ENCODE data around the gene GALNT2.

GALNT2 gene

DNA sequence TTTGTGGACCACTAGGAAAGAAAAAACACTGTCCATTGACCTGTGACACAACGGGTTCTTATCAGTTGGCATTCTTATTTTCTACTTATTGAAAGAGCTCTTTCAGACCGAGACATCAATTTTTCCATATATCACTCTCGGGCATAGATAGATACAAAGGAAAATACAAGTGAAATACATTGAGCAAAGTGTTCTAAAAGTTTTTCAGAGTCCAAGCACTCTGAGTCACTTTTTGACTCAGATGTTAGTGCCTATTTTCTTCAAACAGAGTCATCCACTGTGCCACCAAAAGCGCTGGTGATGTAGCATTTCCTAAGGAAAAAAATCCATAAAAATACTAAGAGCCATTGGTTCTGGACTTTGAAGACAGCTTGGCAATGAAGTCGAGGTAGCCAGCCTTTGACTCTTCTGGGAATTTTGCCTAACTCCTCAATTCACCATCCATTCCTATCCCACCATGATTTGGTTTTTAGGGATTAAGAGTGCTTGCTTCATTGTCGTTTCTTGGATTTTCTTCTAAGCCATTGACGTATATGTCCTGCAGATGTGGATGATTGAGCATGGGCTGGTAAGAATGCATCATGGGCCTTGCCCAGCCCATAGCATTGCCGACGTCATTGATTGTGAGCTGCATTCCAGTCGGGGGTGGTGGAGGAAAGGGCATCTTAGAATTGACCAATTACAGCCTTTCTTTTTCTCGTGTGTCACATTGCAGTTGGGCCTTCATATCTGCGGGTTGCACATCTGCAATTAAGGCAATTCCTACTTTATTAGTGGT is 10.6 kb downstream of the GALNT2 start:
- no peak overlapping the region for H2AK5ac ChIP-seq (ENCODE audit: low read length)
- no peak overlapping the region for H3K4ac ChIP-seq (ENCODE audit: low read depth, low read length)
- no peak overlapping the region for H4K8ac ChIP-seq (ENCODE audit: low read depth, low read length)
- no peaks in the 10 kb centered on the region for H3K36me3 ChIP-seq (ENCODE audit: control insufficient read depth, insufficient read depth, low read length)
- no peak overlapping the region for H4K5ac ChIP-seq (ENCODE audit: low read length)
- H2BK120ac ChIP-seq (ENCODE audit: low read depth, low read length): no peak overlapping the region
- peaks cover 2% of the 10 kb centered on the region for H3K4me1 ChIP-seq (ENCODE audit: control insufficient read depth, low read depth, low read length)
- H3K56ac ChIP-seq (ENCODE audit: low read length): no peak overlapping the region
- peaks cover 46% of the 10 kb centered on the region for H3K79me1 ChIP-seq (ENCODE audit: low read length)
- H3K27ac ChIP-seq (ENCODE audit: low read depth, low read length): no peak overlapping the region
- H3K79me2 ChIP-seq (ENCODE audit: control insufficient read depth, insufficient read depth, low read length): peaks cover 37% of the 10 kb centered on the region
- WGBS (ENCODE audit: extremely low coverage, insufficient coverage, low lambda C conversion rate): no CpG with 5 or more reads among the region's 12 CpGs
- H3K23ac ChIP-seq (ENCODE audit: low read length): no peak overlapping the region
- H3K27me3 ChIP-seq (ENCODE audit: insufficient read depth, low read length, poor library complexity): no peaks in the 10 kb centered on the region
- H2BK15ac ChIP-seq (replicated peaks; ENCODE audit: low read depth): no peak overlapping the region
- peak; percentile 49 for DNase-seq
- no peak overlapping the region for H3K18ac ChIP-seq (ENCODE audit: low read length)
- H3K9ac ChIP-seq (ENCODE audit: low read length): no peak overlapping the region
- no peak overlapping the region for H2BK5ac ChIP-seq (ENCODE audit: low read length)
- no peak overlapping the region for H3K4me3 ChIP-seq (ENCODE audit: low read length)
- no peak overlapping the region for H3K4me2 ChIP-seq (ENCODE audit: low read length)

DNA sequence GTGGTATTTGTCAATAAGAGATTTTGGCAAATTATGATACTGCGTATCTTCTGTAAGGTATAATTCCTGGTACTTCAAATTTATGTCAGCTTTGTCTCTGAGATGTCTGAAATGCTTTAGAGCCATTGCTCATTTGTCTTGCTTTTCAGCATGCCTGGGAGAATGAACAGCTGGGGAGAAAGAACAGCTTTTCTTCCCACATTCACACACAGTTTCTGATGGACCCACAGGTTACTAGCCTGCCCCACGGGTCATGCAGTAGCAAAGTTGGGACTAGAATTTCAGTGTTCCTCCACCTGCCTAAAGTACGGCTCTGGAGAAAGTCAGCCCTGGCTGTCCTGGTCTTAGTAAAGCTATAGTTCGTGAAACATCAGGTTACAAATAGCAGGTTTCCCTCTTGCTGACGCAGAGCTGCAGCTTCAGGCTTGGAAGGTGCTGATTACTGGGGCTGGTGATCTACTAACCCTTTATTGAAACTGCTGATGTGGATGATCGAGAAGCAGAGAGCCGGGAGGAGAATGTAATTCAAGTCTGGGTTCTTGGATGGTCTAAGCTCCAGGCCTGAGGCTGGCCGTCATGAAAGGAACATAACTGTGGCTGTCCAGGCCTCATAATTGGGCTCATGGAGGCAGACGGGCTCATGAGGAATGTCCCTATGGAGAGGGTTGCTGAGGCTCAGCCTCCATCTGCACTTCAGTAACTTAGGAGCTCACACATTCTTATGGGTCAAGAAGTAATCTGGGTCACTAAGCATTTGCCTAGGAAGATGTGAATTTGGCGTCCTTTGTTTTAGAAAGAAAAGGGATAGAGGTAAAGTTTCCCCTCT is 12.4 kb downstream of the GALNT2 start:
- H3K79me1 ChIP-seq (ENCODE audit: low read length): peaks cover 48% of the 10 kb centered on the region
- no peak overlapping the region for H3K4me3 ChIP-seq (ENCODE audit: low read length)
- H4K5ac ChIP-seq (ENCODE audit: low read length): no peak overlapping the region
- WGBS (ENCODE audit: extremely low coverage, insufficient coverage, low lambda C conversion rate): no CpG with 5 or more reads among the region's 10 CpGs
- no peak overlapping the region for H4K8ac ChIP-seq (ENCODE audit: low read depth, low read length)
- H3K23ac ChIP-seq (ENCODE audit: low read length): no peak overlapping the region
- H2AK5ac ChIP-seq (ENCODE audit: low read length): no peak overlapping the region
- H3K27ac ChIP-seq (ENCODE audit: low read depth, low read length): no peak overlapping the region
- no peak overlapping the region for H2BK5ac ChIP-seq (ENCODE audit: low read length)
- H3K79me2 ChIP-seq (ENCODE audit: control insufficient read depth, insufficient read depth, low read length): peaks cover 40% of the 10 kb centered on the region
- no peak for DNase-seq
- no peak overlapping the region for H3K18ac ChIP-seq (ENCODE audit: low read length)
- no peak overlapping the region for H2BK120ac ChIP-seq (ENCODE audit: low read depth, low read length)
- H3K4ac ChIP-seq (ENCODE audit: low read depth, low read length): no peak overlapping the region
- no peaks in the 10 kb centered on the region for H3K27me3 ChIP-seq (ENCODE audit: insufficient read depth, low read length, poor library complexity)
- no peak overlapping the region for H3K56ac ChIP-seq (ENCODE audit: low read length)
- H3K9ac ChIP-seq (ENCODE audit: low read length): no peak overlapping the region
- peaks cover 5% of the 10 kb centered on the region for H3K4me1 ChIP-seq (ENCODE audit: control insufficient read depth, low read depth, low read length)
- H2BK15ac ChIP-seq (replicated peaks; ENCODE audit: low read depth): no peak overlapping the region
- no peaks in the 10 kb centered on the region for H3K36me3 ChIP-seq (ENCODE audit: control insufficient read depth, insufficient read depth, low read length)
- no peak overlapping the region for H3K4me2 ChIP-seq (ENCODE audit: low read length)

DNA sequence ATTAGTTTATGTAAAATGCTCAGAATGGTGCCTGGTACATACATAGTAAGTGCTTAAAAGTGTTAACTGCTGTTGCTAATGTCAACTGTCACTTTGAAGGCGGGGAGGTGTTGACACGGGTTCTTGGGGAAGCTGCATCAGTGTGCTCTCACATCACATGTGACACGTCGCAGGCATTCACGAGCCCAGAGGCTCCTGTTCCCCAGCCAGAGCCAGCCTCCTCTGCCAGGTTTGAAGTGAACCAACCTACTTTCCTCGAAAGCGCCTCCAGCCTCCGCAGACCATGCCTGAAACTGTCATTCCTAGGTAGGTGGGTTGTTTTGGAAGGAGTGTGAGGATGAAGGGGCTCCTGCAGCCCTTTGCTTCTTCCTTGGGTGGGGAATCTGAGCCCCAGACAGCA is 13.8 kb downstream of the GALNT2 start:
- H3K27ac ChIP-seq (ENCODE audit: low read depth, low read length): no peak overlapping the region
- DNase-seq: no peak
- no peak overlapping the region for H3K56ac ChIP-seq (ENCODE audit: low read length)
- peaks cover 10% of the 10 kb centered on the region for H3K4me1 ChIP-seq (ENCODE audit: control insufficient read depth, low read depth, low read length)
- H3K23ac ChIP-seq (ENCODE audit: low read length): no peak overlapping the region
- no peak overlapping the region for H2AK5ac ChIP-seq (ENCODE audit: low read length)
- H3K27me3 ChIP-seq (ENCODE audit: insufficient read depth, low read length, poor library complexity): no peaks in the 10 kb centered on the region
- no peaks in the 10 kb centered on the region for H3K36me3 ChIP-seq (ENCODE audit: control insufficient read depth, insufficient read depth, low read length)
- no peak overlapping the region for H4K8ac ChIP-seq (ENCODE audit: low read depth, low read length)
- peaks cover 47% of the 10 kb centered on the region for H3K79me1 ChIP-seq (ENCODE audit: low read length)
- no peak overlapping the region for H2BK15ac ChIP-seq (replicated peaks; ENCODE audit: low read depth)
- H2BK120ac ChIP-seq (ENCODE audit: low read depth, low read length): no peak overlapping the region
- H3K18ac ChIP-seq (ENCODE audit: low read length): no peak overlapping the region
- no peak overlapping the region for H2BK5ac ChIP-seq (ENCODE audit: low read length)
- H3K4me3 ChIP-seq (ENCODE audit: low read length): no peak overlapping the region
- no peak overlapping the region for H3K9ac ChIP-seq (ENCODE audit: low read length)
- no peak overlapping the region for H4K5ac ChIP-seq (ENCODE audit: low read length)
- WGBS (ENCODE audit: extremely low coverage, insufficient coverage, low lambda C conversion rate): no CpG with 5 or more reads among the region's 8 CpGs
- H3K4me2 ChIP-seq (ENCODE audit: low read length): no peak overlapping the region
- H3K4ac ChIP-seq (ENCODE audit: low read depth, low read length): no peak overlapping the region
- peaks cover 45% of the 10 kb centered on the region for H3K79me2 ChIP-seq (ENCODE audit: control insufficient read depth, insufficient read depth, low read length)

DNA sequence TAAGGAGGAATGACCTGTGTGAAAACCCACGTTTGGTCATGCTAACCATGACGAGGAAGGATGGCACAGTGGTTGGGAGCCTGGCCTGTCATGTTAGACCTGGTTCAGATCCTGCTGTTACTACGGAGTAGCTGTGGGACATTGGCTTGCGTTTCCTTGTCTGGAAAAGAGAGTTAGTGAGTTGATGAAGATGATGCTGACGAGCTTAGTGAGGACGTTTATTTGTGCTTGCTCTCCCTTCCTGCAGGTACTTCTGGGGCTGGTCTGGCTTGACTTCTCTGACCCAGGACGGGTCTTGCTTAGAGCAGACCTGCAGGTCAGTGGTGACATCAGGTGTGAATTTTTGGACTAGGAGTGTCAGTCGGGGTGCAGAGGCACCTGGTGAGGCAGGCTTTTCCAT is 14.7 kb downstream of the GALNT2 start:
- H2BK15ac ChIP-seq (replicated peaks; ENCODE audit: low read depth): no peak overlapping the region
- no peak overlapping the region for H3K4me2 ChIP-seq (ENCODE audit: low read length)
- no peak overlapping the region for H3K23ac ChIP-seq (ENCODE audit: low read length)
- DNase-seq: no peak
- no peak overlapping the region for H3K27ac ChIP-seq (ENCODE audit: low read depth, low read length)
- peaks cover 42% of the 10 kb centered on the region for H3K79me1 ChIP-seq (ENCODE audit: low read length)
- H4K8ac ChIP-seq (ENCODE audit: low read depth, low read length): no peak overlapping the region
- H3K9ac ChIP-seq (ENCODE audit: low read length): no peak overlapping the region
- WGBS (ENCODE audit: extremely low coverage, insufficient coverage, low lambda C conversion rate): no CpG with 5 or more reads among the region's 8 CpGs
- no peak overlapping the region for H3K4me3 ChIP-seq (ENCODE audit: low read length)
- H3K4ac ChIP-seq (ENCODE audit: low read depth, low read length): no peak overlapping the region
- no peak overlapping the region for H2BK5ac ChIP-seq (ENCODE audit: low read length)
- H3K27me3 ChIP-seq (ENCODE audit: insufficient read depth, low read length, poor library complexity): no peaks in the 10 kb centered on the region
- peaks cover 10% of the 10 kb centered on the region for H3K4me1 ChIP-seq (ENCODE audit: control insufficient read depth, low read depth, low read length)
- no peak overlapping the region for H3K18ac ChIP-seq (ENCODE audit: low read length)
- no peak overlapping the region for H4K5ac ChIP-seq (ENCODE audit: low read length)
- H3K36me3 ChIP-seq (ENCODE audit: control insufficient read depth, insufficient read depth, low read length): no peaks in the 10 kb centered on the region
- H2BK120ac ChIP-seq (ENCODE audit: low read depth, low read length): no peak overlapping the region
- H3K56ac ChIP-seq (ENCODE audit: low read length): no peak overlapping the region
- peaks cover 41% of the 10 kb centered on the region for H3K79me2 ChIP-seq (ENCODE audit: control insufficient read depth, insufficient read depth, low read length)
- no peak overlapping the region for H2AK5ac ChIP-seq (ENCODE audit: low read length)

DNA sequence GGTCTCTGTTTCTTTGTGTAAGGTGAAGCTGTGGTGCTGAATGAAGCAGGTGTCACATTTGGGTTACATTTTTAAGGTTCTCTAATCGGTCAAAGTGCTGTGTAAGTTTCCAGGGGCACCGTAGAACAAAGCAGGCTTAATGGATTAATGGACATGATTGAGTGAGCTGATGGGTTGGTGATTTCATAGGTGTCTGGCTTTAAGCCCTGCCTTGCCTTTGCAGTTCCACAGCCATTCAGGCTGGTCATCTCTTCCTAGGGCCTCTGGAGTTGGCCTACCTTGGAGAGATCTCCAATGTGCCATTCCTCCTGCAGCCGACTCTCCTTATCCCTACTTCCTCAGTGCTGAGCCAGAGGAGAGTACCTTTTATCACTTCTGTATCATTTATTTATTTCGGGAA is 15.2 kb downstream of the GALNT2 start:
- Histone ChIP-seq H2BK5ac (ENCODE audit: low read length) (no peak overlapping the region), H3K79me1 (ENCODE audit: low read length) (peaks cover 41% of the 10 kb centered on the region), H3K4me2 (ENCODE audit: low read length) (no peak overlapping the region), H2AK5ac (ENCODE audit: low read length) (no peak overlapping the region), H3K36me3 (ENCODE audit: control insufficient read depth, insufficient read depth, low read length) (no peaks in the 10 kb centered on the region), H3K56ac (ENCODE audit: low read length) (no peak overlapping the region), H3K4ac (ENCODE audit: low read depth, low read length) (no peak overlapping the region), H3K9ac (ENCODE audit: low read length) (no peak overlapping the region), H3K18ac (ENCODE audit: low read length) (no peak overlapping the region), H4K8ac (ENCODE audit: low read depth, low read length) (no peak overlapping the region), H3K4me1 (ENCODE audit: control insufficient read depth, low read depth, low read length) (peaks cover 10% of the 10 kb centered on the region), H3K27me3 (ENCODE audit: insufficient read depth, low read length, poor library complexity) (no peaks in the 10 kb centered on the region), H3K4me3 (ENCODE audit: low read length) (no peak overlapping the region), H3K23ac (ENCODE audit: low read length) (no peak overlapping the region), H3K79me2 (ENCODE audit: control insufficient read depth, insufficient read depth, low read length) (peaks cover 41% of the 10 kb centered on the region), H2BK120ac (ENCODE audit: low read depth, low read length) (no peak overlapping the region), H4K5ac (ENCODE audit: low read length) (no peak overlapping the region), H2BK15ac (replicated peaks; ENCODE audit: low read depth) (no peak overlapping the region), H3K27ac (ENCODE audit: low read depth, low read length) (no peak overlapping the region)
- DNase-seq: no peak
- WGBS (ENCODE audit: extremely low coverage, insufficient coverage, low lambda C conversion rate): no CpG with 5 or more reads among the region's 4 CpGs

Data from mesendoderm (in vitro differentiated cells).